Measurements from ENCODE around the gene HAO1.

DNA sequence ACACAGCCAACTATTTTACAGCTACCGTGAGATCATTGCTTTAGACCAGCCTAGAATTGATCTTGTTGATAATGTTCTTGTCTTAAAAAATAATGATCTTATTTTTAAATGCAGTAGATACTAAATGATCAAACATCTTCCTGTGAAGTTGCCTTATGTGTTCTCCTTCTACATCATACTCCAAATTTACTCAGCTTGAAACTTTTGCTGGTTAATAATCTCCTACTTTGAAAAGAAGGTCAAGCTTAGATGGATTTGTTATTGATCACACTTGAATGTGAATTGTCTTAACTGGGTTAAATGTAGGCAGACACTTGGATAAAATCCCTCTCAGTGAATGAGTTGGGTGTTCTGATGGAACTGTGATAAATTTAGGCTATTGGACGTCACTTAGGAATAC, 91.9 kb downstream of the HAO1 start:
- TF ChIP-seq, protein P1, sequence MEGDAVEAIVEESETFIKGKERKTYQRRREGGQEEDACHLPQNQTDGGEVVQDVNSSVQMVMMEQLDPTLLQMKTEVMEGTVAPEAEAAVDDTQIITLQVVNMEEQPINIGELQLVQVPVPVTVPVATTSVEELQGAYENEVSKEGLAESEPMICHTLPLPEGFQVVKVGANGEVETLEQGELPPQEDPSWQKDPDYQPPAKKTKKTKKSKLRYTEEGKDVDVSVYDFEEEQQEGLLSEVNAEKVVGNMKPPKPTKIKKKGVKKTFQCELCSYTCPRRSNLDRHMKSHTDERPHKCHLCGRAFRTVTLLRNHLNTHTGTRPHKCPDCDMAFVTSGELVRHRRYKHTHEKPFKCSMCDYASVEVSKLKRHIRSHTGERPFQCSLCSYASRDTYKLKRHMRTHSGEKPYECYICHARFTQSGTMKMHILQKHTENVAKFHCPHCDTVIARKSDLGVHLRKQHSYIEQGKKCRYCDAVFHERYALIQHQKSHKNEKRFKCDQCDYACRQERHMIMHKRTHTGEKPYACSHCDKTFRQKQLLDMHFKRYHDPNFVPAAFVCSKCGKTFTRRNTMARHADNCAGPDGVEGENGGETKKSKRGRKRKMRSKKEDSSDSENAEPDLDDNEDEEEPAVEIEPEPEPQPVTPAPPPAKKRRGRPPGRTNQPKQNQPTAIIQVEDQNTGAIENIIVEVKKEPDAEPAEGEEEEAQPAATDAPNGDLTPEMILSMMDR (IDR thresholded peaks at IDR 0.05; ENCODE audit: poor library complexity), result no peak
- no peak for TF ChIP-seq EZH2 (IDR thresholded peaks at IDR 0.05; ENCODE audit: borderline replicate concordance)
- TF ChIP-seq EZH2phosphoT487 (IDR thresholded peaks at IDR 0.05; ENCODE audit: low read depth, severe bottlenecking, unreplicated experiment), result no peak
